Gastroesophageal sphincter (tissue), 4 donors: ENCODE measurements around the gene UBL4A. TPM values are rescaled to one million over a fixed set of nuclear protein-coding genes. Genes with fewer than 3 reads are reported as not detected.

Experiments
- ATAC-seq: fragments of 150-250 bp; one replicate; pipeline ENCODE4 v1.9.1; 2016; ENCODE audit warnings: mild to moderate bottlenecking, moderate library complexity
- H3K27ac ChIP-seq, 4 donors: fragments of 200-600 bp; sonication (generic) in 3 of 4; 1 replicate in 3 of 4; 2 replicates in 1 of 4; pipeline ENCODE4 v1.5.1; 2016 to 2019
- H3K27me3 ChIP-seq: fragments of 200-600 bp; sonication (generic); one replicate; pipeline ENCODE4 v1.5.1; 2019
- H3K36me3 ChIP-seq, 2 donors: fragments of 200-600 bp; sonication (generic); one replicate each; pipeline ENCODE4 v1.5.1; 2019; ENCODE audit warnings: control low read depth in 1 of 2
- H3K4me1 ChIP-seq, 3 donors: fragments of 200-600 bp; sonication (generic); 1 replicate in 2 of 3; 2 replicates in 1 of 3; pipeline ENCODE4 v1.5.1; 2016 to 2019; ENCODE audit warnings: control low read depth in 2 of 3
- H3K4me3 ChIP-seq, 2 donors: fragments of 200-600 bp; sonication (generic); one replicate each; pipeline ENCODE4 v1.5.1; 2019; ENCODE audit warnings: mild to moderate bottlenecking in 1 of 2, moderate library complexity in 1 of 2
- H3K9me3 ChIP-seq, 3 donors: fragments of 200-600 bp; sonication (generic); one replicate each; pipeline ENCODE4 v1.5.1; 2017 to 2019; ENCODE audit warnings: control low read depth in 2 of 3
- CTCF ChIP-seq, 4 experiments: fragments of 200-600 bp in 2 of 4; fragments of 450-650 bp in 2 of 4; sonication (generic) in 1 of 4; IDR thresholded peaks; one replicate each; pipeline ENCODE4 v1.5.1; 2017 to 2019; ENCODE audit warnings: antibody characterized with exemption in 4 of 4, mild to moderate bottlenecking in 2 of 4, moderate library complexity in 2 of 4
- EP300 ChIP-seq: sonication (generic); formaldehyde crosslinking; IDR thresholded peaks from one replicate; pipeline ENCODE4 v1.6.1; 2017; ENCODE audit warnings: antibody characterized with exemption, mild to moderate bottlenecking
- POLR2A ChIP-seq, 2 donors: fragments of 450-650 bp; IDR thresholded peaks; one replicate each; pipeline ENCODE4 v1.6.1; 2017; ENCODE audit warnings: antibody characterized with exemption in 2 of 2, mild to moderate bottlenecking in 2 of 2, moderate library complexity in 1 of 2
- POLR2AphosphoS5 ChIP-seq: sonication (generic); formaldehyde crosslinking; IDR thresholded peaks from one replicate; pipeline ENCODE4 v1.6.1; 2017; ENCODE audit warnings: antibody characterized with exemption
- WGBS, 2 donors: methylation state at CpG; one replicate each; pipeline ENCODE4 v1.1.5; 2018; ENCODE audit warnings: low coverage in 1 of 2; 5-methylcytosine and 5-hydroxymethylcytosine counted together
- total RNA-seq, 4 donors: library from RNA; depleted of rRNA; stranded (reverse); fragments of >200 nt; gene quantifications; one replicate each; pipeline ENCODE4 v1.1.0, GENCODE V29; 2016

UBL4A gene
- total RNA-seq, 4 donors from 2014 or later: 35.9 to 80.2 (median 47.0) TPM

- no peak for ATAC-seq
- Histone ChIP-seq H3K36me3 (peaks cover 0 to 96% of the 10 kb centered on the region in 2 donors), H3K9me3 (no peaks in the 10 kb centered on the region), H3K27me3 (no peaks in the 10 kb centered on the region), H3K4me3 (no peak overlapping the region), H3K27ac (no peak overlapping the region), H3K4me1 (no peaks in the 10 kb centered on the region)
- TF ChIP-seq CTCF (IDR thresholded peaks at IDR 0.05) (no peak), POLR2A (IDR thresholded peaks at IDR 0.05) (no peak), POLR2AphosphoS5 (no peak), EP300 (no peak)
- no CpG with 5 or more reads among the region's 14 CpGs for WGBS, 2 donors
Observed at GRCh38 chrX:154465601-154466000, 20.8 kb downstream of the UBL4A start.

GRCh38 chrX:154464806-154465365 lies 21.5 kb downstream of the UBL4A start:
- H3K9me3 ChIP-seq: no peaks in the 10 kb centered on the region
- peaks cover 0 to 92% of the 10 kb centered on the region in 2 donors for H3K36me3 ChIP-seq
- no CpG with 5 or more reads among the region's 28 CpGs for WGBS, 2 donors
- H3K27me3 ChIP-seq: no peaks in the 10 kb centered on the region
- H3K4me1 ChIP-seq: peaks cover 0 to 2% (median 0%) of the 10 kb centered on the region in 3 donors
- no peak for ATAC-seq
- no peak overlapping the region for H3K4me3 ChIP-seq
- H3K27ac ChIP-seq: no peak overlapping the region
- TF ChIP-seq CTCF (IDR thresholded peaks at IDR 0.05): no peak
- TF ChIP-seq POLR2A (IDR thresholded peaks at IDR 0.05): no peak
- TF ChIP-seq POLR2AphosphoS5: no peak
- no peak for TF ChIP-seq EP300

- no peak for ATAC-seq
- no CpG with 5 or more reads among the region's 36 CpGs for WGBS, 2 donors
- no peak overlapping the region for H3K27ac ChIP-seq
- H3K9me3 ChIP-seq: no peaks in the 10 kb centered on the region
- H3K4me1 ChIP-seq: peaks cover 0 to 13% (median 0%) of the 10 kb centered on the region in 3 donors
- no peak for TF ChIP-seq CTCF (IDR thresholded peaks at IDR 0.05)
- H3K36me3 ChIP-seq: peaks cover 0 to 80% of the 10 kb centered on the region in 2 donors
- no peak overlapping the region for H3K4me3 ChIP-seq
- H3K27me3 ChIP-seq: no peaks in the 10 kb centered on the region
Observed at GRCh38 chrX:154463611-154464220, 22.7 kb downstream of the UBL4A start.

- no peak for ATAC-seq
- peaks cover 0 to 67% of the 10 kb centered on the region in 2 donors for H3K36me3 ChIP-seq
- TF ChIP-seq POLR2AphosphoS5: no peak
- no peak for TF ChIP-seq EP300
- no peak for TF ChIP-seq CTCF (IDR thresholded peaks at IDR 0.05)
- TF ChIP-seq POLR2A (IDR thresholded peaks at IDR 0.05): no peak
- H3K27me3 ChIP-seq: no peaks in the 10 kb centered on the region
- no peak overlapping the region for H3K4me3 ChIP-seq
- H3K9me3 ChIP-seq: no peaks in the 10 kb centered on the region
- peaks cover 0 to 16% (median 0%) of the 10 kb centered on the region in 3 donors for H3K4me1 ChIP-seq
- no peak overlapping the region for H3K27ac ChIP-seq
- WGBS, 2 donors: 40 to 66% methylated on average over 2 of the region's 8 CpGs
Observed at GRCh38 chrX:154462396-154462795, 24.0 kb downstream of the UBL4A start.

- Histone ChIP-seq H3K4me3 (peak overlapping the region in 1 of 2 donors; percentile 64), H3K27ac (peak overlapping the region in 1 of 4 donors; percentile 82), H3K9me3 (no peaks in the 10 kb centered on the region), H3K27me3 (no peaks in the 10 kb centered on the region), H3K36me3 (peaks cover 0 to 46% of the 10 kb centered on the region in 2 donors), H3K4me1 (peaks cover 0 to 16% (median 0%) of the 10 kb centered on the region in 3 donors)
- no peak for ATAC-seq
- no CpG with 5 or more reads among the region's 26 CpGs for WGBS, 2 donors
- no peak for TF ChIP-seq POLR2AphosphoS5
- no peak for TF ChIP-seq POLR2A (IDR thresholded peaks at IDR 0.05)
- no peak for TF ChIP-seq CTCF (IDR thresholded peaks at IDR 0.05)
- TF ChIP-seq EP300: no peak
Observed at GRCh38 chrX:154460326-154460725, 26.1 kb downstream of the UBL4A start.
